Small intestine (tissue), 16 donors: ENCODE measurements around the gene SEPTIN7. TPM values are rescaled to one million over a fixed set of nuclear protein-coding genes. Genes with fewer than 3 reads are reported as not detected.
"Not testable (repeated sequence)": the region's sequence is repeated elsewhere in the genome, so short reads cannot be mapped to it uniquely, and the experiment has no call there.

Experiments
- DNase-seq, 2 donors: peaks; one replicate each; pipeline versions ENCODE4 v3.0.0 to v3.0.0-alpha.2; 2013
- FAIRE-seq: peaks from 2 replicates; lab custom pipeline; 2012; peaks lifted over from hg19 to GRCh38; lab: Jason Lieb, UNC
- H3K27ac ChIP-seq, 3 donors: one replicate each; pipeline ENCODE4 v1.5.1; 2013; ENCODE audit warnings: low read length in 2 of 3, mild to moderate bottlenecking in 2 of 3, control low read depth in 1 of 3, inconsistent platforms in 1 of 3, low read depth in 1 of 3, moderate library complexity in 1 of 3
- H3K27me3 ChIP-seq, 3 donors: one replicate each; pipeline ENCODE4 v1.6.1; 2013; ENCODE audit warnings: low read length in 3 of 3, inconsistent platforms in 1 of 3; ENCODE audit not compliant: control insufficient read depth in 3 of 3, insufficient read depth in 3 of 3
- H3K36me3 ChIP-seq, 3 donors: one replicate each; pipeline ENCODE4 v1.6.1; 2013; ENCODE audit warnings: low read length in 3 of 3, inconsistent platforms in 1 of 3, low read depth in 1 of 3, mild to moderate bottlenecking in 1 of 3, moderate library complexity in 1 of 3; ENCODE audit not compliant: control insufficient read depth in 3 of 3, insufficient read depth in 2 of 3
- H3K4me1 ChIP-seq, 3 donors: one replicate each; pipeline ENCODE4 v1.6.1; 2013; ENCODE audit warnings: low read length in 2 of 3, inconsistent platforms in 1 of 3, low read depth in 1 of 3, mild to moderate bottlenecking in 1 of 3, moderate library complexity in 1 of 3; ENCODE audit not compliant: control insufficient read depth in 3 of 3, insufficient read depth in 2 of 3
- H3K4me3 ChIP-seq, 3 donors: one replicate each; pipeline ENCODE4 v1.5.1; 2013; ENCODE audit warnings: low read length in 3 of 3, control low read depth in 1 of 3, inconsistent platforms in 1 of 3, low read depth in 1 of 3, mild to moderate bottlenecking in 1 of 3, moderate library complexity in 1 of 3
- H3K9me3 ChIP-seq, 2 donors: one replicate each; pipeline ENCODE4 v1.6.1; 2013; ENCODE audit warnings: low read depth in 1 of 2, low read length in 1 of 2; ENCODE audit not compliant: control insufficient read depth in 2 of 2, insufficient read depth in 1 of 2
- WGBS, 3 donors: extraction: QIAGEN DNeasy Blood & Tissue Kit; methylation state at CpG; one replicate each; pipeline ENCODE4 v1.1.7; 2013; 5-methylcytosine and 5-hydroxymethylcytosine counted together
- long read RNA-seq, 10 donors: transcript quantifications; one replicate each; lab custom pipeline, GENCODE V29; 2026
- polyA plus RNA-seq, 4 donors: library from polyadenylated mRNA; stranded (reverse) in 3 of 4; unstranded in 1 of 4; fragments of 200-250 nt in 3 of 4; fragments of 120-200 nt in 1 of 4; gene quantifications; one replicate each; pipeline versions ENCODE4 v1.2.1 to v1.2.3, GENCODE V29; 2013
- donor health status: healthy with polysubstance abuse.
- donor health status: control.
- donor health status: control.
- donor health status: Bipolar disorder and iron deficiency.
- donor health status: healthy.

The SEPTIN7 gene
- polyA plus RNA-seq = 100 to 1,000 TPM in 2 of 4 donors, 10 to 100 TPM in 2; 80.1 to 169 (median 98.0) TPM
- long read RNA-seq, donor 1, full-length matches to known transcripts = 40 of 163 reads
- long read RNA-seq, donor 1, partial matches to known transcripts = 123 of 163 reads
- long read RNA-seq, donor 1, other reads (novel, unspliced or antisense) = 0 of 163 reads
- long read RNA-seq, donor 2, full-length matches to known transcripts = 12 of 12 reads
- long read RNA-seq, donor 2, partial matches to known transcripts = 0 of 12 reads
- long read RNA-seq, donor 2, other reads (novel, unspliced or antisense) = 0 of 12 reads
- long read RNA-seq, donor 3, full-length matches to known transcripts = 8 of 63 reads
- long read RNA-seq, donor 3, partial matches to known transcripts = 55 of 63 reads
- long read RNA-seq, donor 3, other reads (novel, unspliced or antisense) = 0 of 63 reads
- long read RNA-seq, donor 4, full-length matches to known transcripts = 2 of 2 reads
- long read RNA-seq, donor 4, partial matches to known transcripts = 0 of 2 reads
- long read RNA-seq, donor 4, other reads (novel, unspliced or antisense) = 0 of 2 reads
- long read RNA-seq, donor 5, full-length matches to known transcripts = 1 of 1 reads
- long read RNA-seq, donor 5, partial matches to known transcripts = 0 of 1 reads
- long read RNA-seq, donor 5, other reads (novel, unspliced or antisense) = 0 of 1 reads
- long read RNA-seq, donor 6, full-length matches to known transcripts = 19 of 51 reads
- long read RNA-seq, donor 6, partial matches to known transcripts = 32 of 51 reads
- long read RNA-seq, donor 6, other reads (novel, unspliced or antisense) = 0 of 51 reads
- long read RNA-seq, donor 7, full-length matches to known transcripts = 61 of 349 reads
- long read RNA-seq, donor 7, partial matches to known transcripts = 278 of 349 reads
- long read RNA-seq, donor 7, other reads (novel, unspliced or antisense) = 10 of 349 reads
- long read RNA-seq, donor 8, full-length matches to known transcripts = 1 of 6 reads
- long read RNA-seq, donor 8, partial matches to known transcripts = 0 of 6 reads
- long read RNA-seq, donor 8, other reads (novel, unspliced or antisense) = 5 of 6 reads
- long read RNA-seq, donor 9, full-length matches to known transcripts = 1 of 1 reads
- long read RNA-seq, donor 9, partial matches to known transcripts = 0 of 1 reads
- long read RNA-seq, donor 9, other reads (novel, unspliced or antisense) = 0 of 1 reads
- long read RNA-seq, donor 10, full-length matches to known transcripts = 31 of 191 reads
- long read RNA-seq, donor 10, partial matches to known transcripts = 160 of 191 reads
- long read RNA-seq, donor 10, other reads (novel, unspliced or antisense) = 0 of 191 reads

- Histone ChIP-seq H3K36me3 (no peaks in the 10 kb centered on the region), H3K27me3 (no peaks in the 10 kb centered on the region), H3K9me3 (no peaks in the 10 kb centered on the region), H3K27ac (peak within 1 kb of the TSS; percentile 91 to 99 (median 98)), H3K4me3 (peak within 1 kb of the TSS; percentile 66 to 100 (median 98)), H3K4me1 (peaks cover 0 to 15% (median 13%) of the 10 kb centered on the region in 3 donors)
- WGBS, 3 donors = 0 to 1% (median 0%) methylated on average over 56 to 62 of the region's 62 CpGs
- peak; percentile 99 to 100 for DNase-seq
- FAIRE-seq = no peak
Measured at GRCh38 chr7:35800718-35801391, at the start of gene SEPTIN7. Gene SEPTIN7, plus strand, starts transcription at chr7:35801057. Its CDS starts 153 bp downstream, at chr7:35801210.

- WGBS, 3 donors = 82 to 92% (median 90%) methylated on average over 2 of the region's 2 CpGs
- FAIRE-seq = no peak
- Histone ChIP-seq H3K36me3 (no peaks in the 10 kb centered on the region), H3K4me3 (no peak overlapping the region), H3K27me3 (no peaks in the 10 kb centered on the region), H3K9me3 (no peaks in the 10 kb centered on the region), H3K27ac (no peak overlapping the region), H3K4me1 (peaks cover 0 to 34% (median 0%) of the 10 kb centered on the region in 3 donors)
- no peak for DNase-seq
Measured at GRCh38 chr7:35752742-35753141, 48.1 kb upstream of the SEPTIN7 start.

DNA sequence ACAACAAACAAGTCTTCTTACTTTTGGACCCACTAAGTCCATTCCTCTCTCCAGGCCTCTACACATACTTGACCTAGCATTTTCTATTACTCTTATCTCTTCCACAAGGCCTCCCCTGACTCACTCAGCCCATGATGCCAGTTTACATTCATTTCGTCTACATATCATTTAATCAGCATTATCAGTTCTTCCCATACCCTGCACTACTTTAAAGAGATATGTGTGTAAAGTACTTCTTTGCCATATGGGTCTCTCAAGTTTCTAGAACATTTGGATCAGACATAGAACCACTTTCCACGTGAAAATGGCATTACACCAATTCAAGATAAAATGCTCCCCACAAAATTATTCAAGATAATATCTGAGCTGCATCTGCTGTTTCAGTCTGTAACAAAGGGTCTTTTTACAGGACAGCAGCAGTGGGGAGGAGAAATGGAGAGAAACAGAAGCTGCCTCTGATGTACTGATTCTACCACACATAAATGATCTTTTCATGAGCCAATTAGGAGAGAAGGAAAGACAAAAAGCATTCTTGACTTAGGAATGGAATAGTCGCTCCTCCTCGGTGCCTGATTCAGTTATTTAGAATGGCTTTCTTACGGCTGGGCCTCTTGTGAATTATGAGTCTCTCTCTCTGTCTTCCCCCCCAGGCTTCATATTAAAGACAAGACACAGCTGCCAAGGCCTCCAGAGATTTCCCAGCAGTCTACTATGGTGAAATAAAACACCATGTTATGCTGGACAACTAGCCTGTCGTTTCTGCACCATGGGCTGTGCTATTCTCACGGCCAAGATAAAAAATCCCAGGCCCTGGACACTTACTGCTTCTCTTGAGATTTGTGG lies 46.9 kb upstream of the SEPTIN7 start:
- no peaks in the 10 kb centered on the region for H3K27me3 ChIP-seq
- H3K4me1 ChIP-seq = peaks cover 0 to 43% (median 2%) of the 10 kb centered on the region in 3 donors
- H3K9me3 ChIP-seq = no peaks in the 10 kb centered on the region
- 69 to 82% (median 81%) methylated on average over 7 of the region's 7 CpGs for WGBS, 3 donors
- peak overlapping the region in 1 of 3 donors; percentile 12 for H3K27ac ChIP-seq
- no peaks in the 10 kb centered on the region for H3K36me3 ChIP-seq
- DNase-seq (no peak), FAIRE-seq (no peak)
- H3K4me3 ChIP-seq = no peak overlapping the region

DNA sequence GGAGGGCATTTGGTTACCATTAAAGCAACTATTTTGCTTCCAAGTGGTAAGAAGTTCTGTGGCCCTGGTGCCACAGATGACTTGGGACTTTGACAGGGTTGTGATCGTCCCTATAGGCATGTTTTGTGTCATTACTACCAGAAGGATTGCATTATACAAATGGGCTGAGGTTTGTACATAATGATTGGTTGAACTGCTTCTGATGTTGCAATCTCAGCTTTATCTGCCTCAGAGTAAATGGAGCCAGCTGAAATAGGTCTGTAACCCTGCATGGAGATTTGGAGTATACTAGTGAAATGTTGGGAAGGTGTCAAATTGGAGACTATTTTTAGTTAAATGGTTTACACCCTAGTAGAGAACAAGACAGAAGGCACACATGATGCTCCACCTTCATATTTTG lies 46.1 kb upstream of the SEPTIN7 start:
- H3K9me3 ChIP-seq = no peaks in the 10 kb centered on the region
- H3K4me1 ChIP-seq = peaks cover 0 to 43% (median 2%) of the 10 kb centered on the region in 3 donors
- no peaks in the 10 kb centered on the region for H3K27me3 ChIP-seq
- no peaks in the 10 kb centered on the region for H3K36me3 ChIP-seq
- no peak for FAIRE-seq
- no peak overlapping the region for H3K27ac ChIP-seq
- 56 to 90% (median 66%) methylated on average over 1 of the region's 1 CpG for WGBS, 3 donors
- H3K4me3 ChIP-seq = no peak overlapping the region
- peak in 1 of 2 donors; percentile 32 for DNase-seq

DNA sequence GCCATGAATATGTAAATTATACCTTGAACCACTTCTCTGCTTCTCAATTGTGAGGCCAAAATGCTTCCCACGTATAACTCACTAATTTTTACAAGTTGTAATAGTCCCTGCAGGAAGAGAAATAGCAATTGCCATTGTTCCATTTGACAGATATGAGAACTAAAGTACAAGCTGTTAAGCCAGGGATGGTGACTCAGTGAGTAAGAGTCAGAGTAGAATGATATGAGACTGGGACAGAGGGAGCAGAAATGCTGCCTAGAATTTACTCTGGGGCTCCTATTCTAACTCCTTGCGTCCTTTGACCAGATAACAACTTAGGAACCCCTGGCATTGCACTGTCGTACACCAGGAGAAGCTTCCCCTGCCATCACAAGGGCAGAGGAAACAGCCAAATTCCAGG lies 45.1 kb upstream of the SEPTIN7 start:
- no peak for DNase-seq
- H3K9me3 ChIP-seq = no peaks in the 10 kb centered on the region
- no peak for FAIRE-seq
- no peaks in the 10 kb centered on the region for H3K27me3 ChIP-seq
- peaks cover 0 to 43% (median 2%) of the 10 kb centered on the region in 3 donors for H3K4me1 ChIP-seq
- 87 to 92% (median 89%) methylated on average over 3 of the region's 3 CpGs for WGBS, 3 donors
- no peak overlapping the region for H3K4me3 ChIP-seq
- no peaks in the 10 kb centered on the region for H3K36me3 ChIP-seq
- H3K27ac ChIP-seq = no peak overlapping the region

DNA sequence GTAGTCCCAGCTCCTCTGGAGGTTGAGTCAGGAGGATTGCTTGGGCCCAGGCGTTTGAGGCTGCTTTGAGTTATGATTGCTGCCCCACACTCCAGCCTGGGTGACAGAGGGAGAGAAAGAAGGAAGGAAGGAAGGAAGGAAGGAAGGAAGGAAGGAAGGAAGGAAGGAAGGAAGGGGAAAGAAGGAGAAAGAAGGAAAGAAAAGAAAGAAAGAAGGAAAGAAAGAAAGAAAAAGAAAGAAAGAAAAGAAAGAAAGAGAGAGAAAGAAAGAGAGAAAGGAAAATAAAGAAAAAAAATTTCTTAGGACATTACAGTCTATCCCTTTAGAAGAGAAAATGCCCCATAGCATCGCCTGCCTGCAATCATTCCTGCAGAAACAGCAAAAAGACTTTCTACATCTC lies 44.4 kb upstream of the SEPTIN7 start:
- H3K9me3 ChIP-seq, H3K36me3 ChIP-seq, H3K4me3 ChIP-seq, H3K27ac ChIP-seq, DNase-seq, FAIRE-seq, H3K27me3 ChIP-seq: not testable (repeated sequence)
- H3K4me1 ChIP-seq = peaks cover 0 to 44% (median 2%) of the 10 kb centered on the region in 3 donors
- WGBS, 3 donors = 70 to 93% (median 74%) methylated on average over 2 of the region's 2 CpGs

DNA sequence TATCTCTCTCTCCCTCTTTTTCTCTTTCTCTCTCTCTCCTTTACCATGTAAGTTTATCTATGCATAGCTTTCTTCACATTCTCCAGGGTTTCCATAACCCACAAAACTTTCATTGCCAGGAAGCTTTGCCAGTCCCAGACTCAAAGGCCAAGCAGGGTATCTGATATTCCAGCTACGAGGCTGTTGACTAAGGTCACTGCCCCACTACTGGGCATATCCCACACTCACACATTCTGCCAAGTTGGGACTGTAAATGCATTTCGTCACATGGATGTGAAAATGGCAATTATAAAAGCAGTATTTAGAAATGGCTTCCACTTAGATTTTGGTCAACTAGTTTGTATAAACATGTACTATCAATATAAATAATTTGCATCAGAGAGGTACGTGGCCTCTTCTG lies 43.3 kb upstream of the SEPTIN7 start:
- WGBS, 3 donors = 73 to 81% (median 79%) methylated on average over 3 of the region's 3 CpGs
- no peak overlapping the region for H3K4me3 ChIP-seq
- H3K9me3 ChIP-seq = no peaks in the 10 kb centered on the region
- FAIRE-seq (no peak), DNase-seq (no peak)
- H3K27me3 ChIP-seq = no peaks in the 10 kb centered on the region
- no peak overlapping the region for H3K27ac ChIP-seq
- no peaks in the 10 kb centered on the region for H3K36me3 ChIP-seq
- peaks cover 0 to 47% (median 2%) of the 10 kb centered on the region in 3 donors for H3K4me1 ChIP-seq
